GM18861 (cell line): ENCODE results near the gene OSBPL5.
"Not testable (repeated sequence)": the region's sequence is repeated elsewhere in the genome, so short reads cannot be mapped to it uniquely, and the experiment has no call there.

Experiments used
- ATAC-seq: cut with Tn5 transposase; IDR thresholded peaks from one replicate; pipeline ENCODE4 v1.9.1; 2021; ENCODE audit not compliant: unreplicated experiment

OSBPL5 gene

DNA sequence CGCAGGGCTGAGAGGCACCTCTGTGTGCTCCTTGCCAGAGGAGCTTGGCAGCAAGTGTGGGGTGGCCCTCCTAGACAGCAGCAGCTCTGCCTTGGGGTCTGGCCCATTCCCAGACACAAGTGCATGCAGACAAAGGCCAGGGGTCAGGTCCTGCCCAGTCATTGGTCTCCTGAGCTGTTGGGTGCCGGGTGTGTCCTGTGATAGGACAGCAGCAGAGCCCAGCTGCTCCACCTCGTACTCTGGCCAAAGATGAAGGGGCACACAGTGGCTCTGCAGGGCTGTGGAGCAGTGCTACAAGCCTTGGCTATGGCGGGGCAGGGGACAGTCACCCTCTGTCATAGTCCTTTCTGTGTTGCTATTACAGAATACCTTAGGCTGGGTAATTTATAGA lies 17.3 kb upstream of the OSBPL5 start:
- no peak for ATAC-seq

DNA sequence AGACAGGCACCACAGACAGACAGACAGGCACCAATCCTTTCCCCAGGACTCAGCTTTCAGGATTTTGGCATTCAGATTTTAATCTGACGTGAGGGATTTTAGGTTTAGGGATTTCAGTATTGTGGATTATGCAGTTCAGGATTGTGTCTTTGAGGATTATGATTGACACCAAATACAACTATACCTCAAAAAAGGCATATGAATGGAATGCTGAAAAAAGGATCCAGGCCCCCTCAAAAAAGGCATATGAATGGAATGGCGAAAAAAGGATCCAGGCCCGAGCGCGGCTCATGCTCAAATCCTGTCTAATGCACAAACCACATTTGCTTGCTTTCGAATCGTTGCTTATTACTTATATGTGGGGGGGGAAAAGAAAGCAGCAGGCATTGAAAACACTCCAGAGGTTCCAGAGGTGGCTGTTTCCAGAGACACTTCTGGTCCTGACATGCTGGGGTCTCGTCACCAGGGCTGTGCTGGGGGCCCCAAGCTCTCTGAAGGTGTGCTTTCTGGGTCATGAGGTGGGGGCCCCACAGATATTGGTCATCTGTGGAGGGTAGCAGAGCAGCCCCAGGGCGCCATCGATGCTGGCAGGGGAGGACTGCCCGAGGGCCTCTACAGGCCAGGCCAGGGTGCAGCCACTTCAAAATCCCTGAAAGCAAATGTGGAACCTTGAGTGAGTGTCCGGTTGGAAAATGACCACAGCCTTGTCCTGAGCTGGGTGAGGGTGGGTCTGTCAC lies 16.8 kb upstream of the OSBPL5 start:
- ATAC-seq, result no peak

DNA sequence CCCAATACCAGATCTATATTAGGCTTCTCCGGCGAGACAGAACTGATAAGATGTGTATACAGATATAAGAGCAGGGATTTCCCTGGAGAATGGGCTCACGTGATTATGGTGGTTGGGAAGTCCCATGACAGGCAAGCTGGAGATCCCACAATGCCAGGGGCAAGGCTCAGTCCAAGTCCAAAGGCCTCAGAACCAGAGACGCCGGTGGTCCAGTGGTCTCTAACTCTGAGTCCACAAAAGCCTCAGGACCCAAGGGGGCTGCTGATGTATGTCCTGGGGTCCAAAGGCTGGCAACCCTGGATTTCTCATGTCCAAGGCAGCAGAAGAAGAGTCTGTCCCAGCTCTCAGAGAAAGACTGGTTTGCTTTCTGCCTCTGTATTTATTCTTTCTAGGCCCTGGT lies 15.8 kb upstream of the OSBPL5 start:
- ATAC-seq, result no peak

DNA sequence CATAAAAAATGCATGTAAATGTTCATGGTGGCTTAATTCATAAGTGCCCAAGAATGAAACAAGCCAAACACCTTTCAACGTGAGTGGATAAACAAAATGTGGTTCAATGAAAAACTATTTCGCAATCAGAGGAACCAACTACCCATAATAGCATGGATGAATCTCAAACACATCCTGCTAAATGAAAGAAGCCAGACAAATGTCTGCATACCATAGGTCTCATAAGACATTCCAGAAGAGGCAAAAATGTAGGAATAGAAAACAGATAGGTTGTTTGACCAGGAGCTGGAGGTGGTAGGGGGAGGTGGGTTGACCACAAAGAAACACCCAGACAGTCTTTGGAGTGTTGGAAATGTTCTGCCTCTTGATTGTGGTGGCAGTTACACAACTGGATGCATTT lies 13.2 kb upstream of the OSBPL5 start:
- ATAC-seq, result no peak

DNA sequence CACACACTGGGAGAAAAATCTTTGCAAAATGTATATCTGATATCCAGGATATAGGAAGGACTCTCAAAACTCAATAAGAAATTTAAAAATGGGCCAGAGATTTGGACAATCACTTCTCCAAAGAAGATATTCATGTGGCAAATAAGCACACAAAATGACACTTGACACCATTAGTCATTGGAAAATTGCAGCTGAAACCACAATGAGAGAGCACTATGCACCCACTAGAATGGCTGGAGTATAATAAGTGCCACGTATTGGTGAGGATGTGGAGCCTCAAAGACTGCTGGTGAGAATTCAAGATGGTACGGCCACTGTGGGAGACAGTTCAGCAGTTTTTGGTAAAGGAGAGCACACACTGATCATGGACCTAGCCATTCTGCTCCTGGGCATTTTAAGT lies 12.8 kb upstream of the OSBPL5 start:
- ATAC-seq, result no peak

DNA sequence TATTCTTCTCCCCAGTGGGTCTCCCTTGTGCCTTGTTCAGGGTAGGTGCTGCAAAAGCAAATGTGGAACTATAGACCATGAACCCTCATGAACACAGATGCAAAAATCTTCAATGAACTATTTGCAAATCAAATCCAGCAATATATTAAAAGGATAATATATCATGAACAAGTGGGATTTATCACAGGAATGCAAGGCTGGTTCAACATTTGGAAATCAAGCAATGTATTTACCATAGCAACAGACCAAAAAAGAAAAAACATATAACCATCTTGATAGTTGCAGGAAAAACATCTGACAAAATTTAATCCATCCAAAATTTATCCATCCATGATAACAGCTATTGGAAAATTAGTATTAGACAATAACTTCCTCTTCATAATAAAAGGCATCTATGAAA lies 11.4 kb upstream of the OSBPL5 start:
- no peak for ATAC-seq

DNA sequence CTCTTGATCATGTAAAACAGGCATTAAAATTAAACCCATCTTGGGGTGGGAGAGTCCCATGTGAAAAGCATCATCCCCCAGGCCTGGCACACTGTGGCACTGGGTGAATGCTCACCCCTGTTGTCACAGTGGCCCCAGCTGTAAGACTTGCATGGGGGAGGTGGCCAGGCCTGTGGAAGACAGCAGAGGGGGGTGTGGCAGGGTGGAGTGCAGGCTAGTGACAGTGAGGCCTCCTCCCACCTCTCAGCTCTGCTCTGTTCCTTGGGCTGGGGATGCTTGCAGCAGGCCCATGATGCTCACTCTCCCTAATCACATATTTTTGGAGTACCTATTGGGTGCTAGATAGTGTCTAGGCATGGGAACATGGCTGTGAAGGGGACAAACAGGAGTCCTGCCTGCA lies 10.1 kb upstream of the OSBPL5 start:
- ATAC-seq, result no peak

DNA sequence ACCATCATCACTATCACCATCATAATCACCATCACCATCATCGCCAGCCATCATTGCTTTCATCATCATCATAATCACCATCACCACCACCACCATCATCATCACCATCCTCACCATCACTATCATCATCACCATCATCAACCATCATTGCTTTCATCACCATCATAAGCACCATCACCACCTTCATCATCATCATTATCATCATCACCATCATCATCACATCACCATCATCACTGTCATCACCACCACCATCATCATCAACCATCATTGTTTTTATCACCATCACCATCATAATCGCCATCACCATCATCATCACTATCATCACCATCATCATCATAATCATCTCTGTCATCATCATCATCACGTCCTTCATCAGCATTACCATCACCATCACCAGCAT lies 9.3 kb upstream of the OSBPL5 start:
- no peak for ATAC-seq

DNA sequence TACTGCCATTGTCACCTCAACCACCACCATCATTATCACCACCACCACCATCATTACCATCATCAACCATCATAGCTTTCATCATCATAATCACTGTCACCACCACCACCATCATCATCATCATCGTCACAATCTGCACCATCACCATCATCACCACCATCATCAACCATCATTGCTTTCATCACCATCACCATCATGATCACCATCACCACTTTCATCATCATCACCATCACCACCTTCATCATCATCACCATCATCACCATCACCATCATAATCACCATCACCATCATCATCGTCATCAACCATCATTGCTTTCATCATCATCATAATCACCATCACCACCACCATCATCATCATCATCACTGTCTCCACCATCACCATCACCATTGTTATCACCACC lies 8.7 kb upstream of the OSBPL5 start:
- ATAC-seq, result no peak

DNA sequence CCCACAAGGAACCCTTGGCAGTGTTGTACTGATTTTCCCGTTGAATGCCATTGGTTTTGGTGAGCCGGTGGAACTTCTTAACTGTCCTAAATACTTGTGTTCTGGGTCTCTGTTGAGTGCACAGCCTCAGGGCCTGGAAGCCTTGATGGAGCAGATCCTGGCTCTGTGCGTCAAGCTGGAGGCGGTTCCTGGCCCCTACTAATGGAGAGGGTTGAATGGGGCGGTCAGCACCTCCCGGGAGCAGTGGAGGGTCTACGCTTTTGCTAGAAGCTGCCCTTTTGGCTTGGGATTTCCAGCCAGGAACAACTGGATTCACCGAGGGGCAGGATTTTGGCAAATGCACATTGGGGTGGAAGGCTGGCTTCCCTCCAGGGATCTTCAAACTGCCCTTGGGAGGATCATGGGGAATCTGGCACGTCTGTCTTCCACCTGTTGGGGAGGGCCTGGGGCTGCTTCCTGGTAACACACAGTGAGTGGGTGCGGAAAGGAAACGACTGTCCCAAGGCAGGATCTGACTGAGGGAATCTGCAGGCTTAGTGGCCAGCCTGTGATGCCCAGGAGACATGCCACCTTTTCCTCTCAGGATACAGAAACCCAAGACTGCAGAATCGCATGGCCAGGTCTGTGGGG lies 6.9 kb upstream of the OSBPL5 start:
- ATAC-seq, result no peak

DNA sequence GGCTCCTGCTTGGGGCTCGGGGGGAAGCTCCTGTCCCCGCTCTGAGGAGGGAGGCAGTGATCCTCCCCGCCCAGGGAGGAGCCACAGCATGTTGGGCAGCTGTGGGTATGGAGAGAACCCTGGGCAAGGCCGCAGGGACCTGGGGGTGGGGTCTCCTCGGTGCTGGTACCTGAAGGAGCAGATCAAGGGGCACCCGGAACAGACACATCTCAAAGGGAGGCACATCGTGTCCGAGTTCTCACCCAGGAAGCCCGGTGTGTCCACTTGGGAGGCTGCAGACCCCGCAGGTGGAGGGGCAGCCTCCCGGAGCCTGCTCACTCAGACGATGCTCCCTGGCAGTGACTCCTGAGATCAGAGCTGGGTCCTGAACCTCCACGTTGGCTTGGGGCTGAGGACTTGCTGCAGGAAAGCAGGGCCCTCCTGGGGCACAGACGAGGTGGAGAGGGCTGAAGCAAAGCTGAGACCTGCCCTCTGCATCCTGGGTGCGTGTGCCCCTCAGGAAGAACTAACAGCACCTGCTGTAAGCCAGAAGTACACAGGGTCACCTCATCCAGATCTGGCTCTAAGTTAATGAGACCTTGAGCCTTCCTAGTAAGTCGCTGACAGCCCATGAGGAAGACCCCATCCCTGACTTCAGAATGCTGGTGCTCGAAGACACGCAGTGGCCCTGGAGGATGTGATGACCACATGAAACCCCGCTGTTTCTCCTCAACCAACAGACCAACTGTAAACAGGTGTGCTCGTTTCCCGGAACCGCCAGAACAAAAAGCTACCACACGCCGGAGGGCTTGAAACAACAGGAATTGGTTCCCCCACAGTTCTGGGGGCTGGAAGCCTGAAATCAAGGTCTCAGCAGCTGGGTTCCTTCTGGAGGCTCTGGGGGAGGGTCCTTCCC lies 5.9 kb upstream of the OSBPL5 start:
- no peak for ATAC-seq

DNA sequence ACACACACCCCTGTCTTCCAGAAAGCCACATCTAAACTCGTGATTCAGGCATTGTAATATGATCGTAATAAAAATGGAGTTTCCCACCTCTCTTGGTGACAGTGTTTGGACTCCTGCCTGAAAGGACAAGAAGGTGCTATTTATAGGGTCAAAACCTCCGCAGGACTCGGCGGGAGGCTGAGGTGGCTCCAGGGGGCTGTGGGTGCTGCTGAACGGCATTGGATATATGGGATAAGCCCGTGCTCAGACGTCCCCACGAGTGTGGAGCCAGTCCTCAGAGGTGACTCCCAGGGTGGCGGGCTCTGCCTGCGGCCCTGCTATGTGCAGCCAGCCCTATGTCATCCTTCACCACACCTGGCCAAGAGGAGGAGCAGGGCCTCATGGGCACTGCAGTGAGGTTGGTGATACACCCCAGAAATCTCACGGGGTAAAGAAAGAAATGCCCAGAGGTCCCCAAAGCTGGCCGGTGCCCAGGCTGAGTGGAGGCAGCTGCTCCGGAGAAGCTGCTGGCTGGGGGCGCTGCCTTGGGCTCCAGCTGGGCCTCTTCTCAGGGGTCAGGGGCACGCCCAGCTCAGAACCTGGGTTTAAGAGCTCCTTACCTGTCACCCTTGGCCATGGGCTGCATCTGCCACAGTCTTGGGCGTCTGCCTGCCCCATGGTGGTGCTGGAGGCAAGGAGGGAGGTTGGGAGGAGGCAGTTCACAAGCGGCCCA lies 5.1 kb upstream of the OSBPL5 start:
- no peak for ATAC-seq

DNA sequence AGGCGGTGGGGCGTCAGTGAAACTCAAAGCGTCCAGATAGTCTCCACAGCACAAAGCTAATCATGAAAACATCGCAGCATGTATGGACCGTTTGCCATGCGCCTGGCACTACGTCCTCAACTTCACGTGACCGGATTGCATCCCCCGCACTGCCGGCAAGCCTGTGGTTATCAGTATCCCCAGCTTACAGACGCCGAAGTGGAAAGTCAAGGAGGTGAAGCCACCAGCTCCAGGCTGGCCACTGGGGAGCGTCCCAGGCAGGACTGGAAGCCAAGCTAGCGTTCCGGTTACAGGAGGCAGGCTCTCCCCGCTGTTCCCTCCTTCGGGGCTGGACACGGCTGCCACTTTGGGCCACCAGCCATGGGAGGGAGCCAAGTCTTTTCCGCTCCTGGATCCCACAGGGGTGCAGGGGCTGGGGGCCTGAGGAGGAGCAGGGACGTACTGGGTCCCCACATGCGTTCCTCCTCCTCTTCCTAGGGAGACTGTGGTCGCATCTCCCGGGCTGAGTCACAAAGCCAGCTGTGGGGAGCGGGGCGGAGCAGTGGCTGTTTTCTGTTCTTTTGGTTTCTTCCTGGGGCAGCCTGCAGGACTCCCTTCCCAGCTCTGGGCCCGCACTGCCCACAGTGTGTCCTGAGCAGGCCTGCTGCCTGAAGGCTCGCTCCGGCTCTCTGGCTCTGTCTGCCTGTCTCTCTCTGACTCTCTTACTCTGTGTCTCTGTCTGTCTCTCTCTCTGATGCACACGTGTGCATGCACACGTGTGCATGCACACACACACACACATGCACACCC lies 4.3 kb upstream of the OSBPL5 start:
- ATAC-seq, result no peak

DNA sequence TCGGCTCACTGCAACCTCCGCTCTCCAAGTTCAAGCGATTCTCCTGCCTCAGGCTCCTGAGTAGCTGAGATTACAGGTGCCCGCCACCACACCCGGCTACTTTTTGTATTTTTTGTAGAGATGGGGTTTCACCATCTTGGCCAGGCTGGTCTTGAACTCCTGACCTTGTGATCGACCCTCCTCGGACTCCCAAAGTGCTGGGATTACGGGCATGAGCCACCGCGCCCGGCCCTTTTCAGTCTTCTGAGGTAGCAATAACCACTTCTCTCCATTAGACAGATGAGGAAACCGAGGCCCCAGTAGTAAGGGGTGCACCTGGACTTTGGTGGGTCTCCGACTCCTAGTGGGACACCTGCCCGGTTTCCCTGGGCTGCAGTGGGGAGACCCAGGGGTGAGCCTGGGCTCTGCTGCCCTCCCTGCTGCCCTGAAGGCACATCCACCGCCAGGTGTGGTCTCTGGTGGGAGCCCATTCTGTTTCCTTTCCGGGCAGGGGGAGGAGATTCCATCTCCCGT lies 3.7 kb upstream of the OSBPL5 start:
- not testable (repeated sequence) for ATAC-seq

DNA sequence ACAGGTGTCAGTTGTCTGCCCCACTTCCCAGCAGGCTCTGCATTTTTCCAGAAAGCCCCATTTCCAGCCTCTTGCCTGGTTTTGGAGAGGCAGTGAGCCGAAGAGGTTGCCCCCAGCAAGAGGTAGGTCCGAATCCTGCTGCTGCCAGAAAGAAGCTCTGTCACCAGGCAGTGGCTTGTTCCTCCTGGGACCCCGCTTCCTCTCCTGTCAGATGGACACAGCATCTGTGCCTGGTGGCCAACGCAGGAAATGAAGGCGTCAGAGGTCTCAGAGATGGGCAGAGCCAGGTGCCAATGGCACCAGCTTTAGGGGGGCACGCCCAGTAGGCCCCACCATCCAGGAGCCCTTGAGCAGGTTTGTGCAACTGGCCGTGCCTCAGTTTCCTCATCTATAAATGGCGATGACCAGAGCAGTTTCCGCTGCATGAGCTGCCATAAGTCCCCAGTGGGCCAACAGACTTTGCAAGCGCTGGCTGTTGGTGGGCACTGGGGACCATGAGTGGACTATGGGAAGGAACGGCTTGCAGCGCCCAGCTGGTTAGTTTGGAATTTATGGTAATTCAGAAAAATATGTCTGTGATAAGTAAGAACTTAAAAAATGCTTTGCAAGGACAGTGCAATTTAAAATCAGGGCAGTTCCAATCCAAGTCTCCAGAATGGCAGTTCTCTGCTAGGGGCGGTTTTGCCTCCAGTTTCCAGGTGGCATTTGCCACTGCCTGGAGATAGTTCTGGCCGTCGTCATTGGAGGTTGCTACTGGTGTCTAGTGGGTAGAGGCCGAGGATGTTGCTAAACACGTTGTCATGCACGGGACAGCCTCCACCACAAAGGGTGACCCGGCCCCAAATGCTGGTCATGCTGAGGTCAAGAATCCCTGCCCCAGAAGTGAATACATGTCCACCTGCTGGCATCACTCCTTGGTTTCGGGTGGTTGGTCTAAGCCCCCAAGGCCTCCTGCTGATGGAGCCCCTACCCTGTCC lies 2.3 kb upstream of the OSBPL5 start:
- no peak for ATAC-seq

DNA sequence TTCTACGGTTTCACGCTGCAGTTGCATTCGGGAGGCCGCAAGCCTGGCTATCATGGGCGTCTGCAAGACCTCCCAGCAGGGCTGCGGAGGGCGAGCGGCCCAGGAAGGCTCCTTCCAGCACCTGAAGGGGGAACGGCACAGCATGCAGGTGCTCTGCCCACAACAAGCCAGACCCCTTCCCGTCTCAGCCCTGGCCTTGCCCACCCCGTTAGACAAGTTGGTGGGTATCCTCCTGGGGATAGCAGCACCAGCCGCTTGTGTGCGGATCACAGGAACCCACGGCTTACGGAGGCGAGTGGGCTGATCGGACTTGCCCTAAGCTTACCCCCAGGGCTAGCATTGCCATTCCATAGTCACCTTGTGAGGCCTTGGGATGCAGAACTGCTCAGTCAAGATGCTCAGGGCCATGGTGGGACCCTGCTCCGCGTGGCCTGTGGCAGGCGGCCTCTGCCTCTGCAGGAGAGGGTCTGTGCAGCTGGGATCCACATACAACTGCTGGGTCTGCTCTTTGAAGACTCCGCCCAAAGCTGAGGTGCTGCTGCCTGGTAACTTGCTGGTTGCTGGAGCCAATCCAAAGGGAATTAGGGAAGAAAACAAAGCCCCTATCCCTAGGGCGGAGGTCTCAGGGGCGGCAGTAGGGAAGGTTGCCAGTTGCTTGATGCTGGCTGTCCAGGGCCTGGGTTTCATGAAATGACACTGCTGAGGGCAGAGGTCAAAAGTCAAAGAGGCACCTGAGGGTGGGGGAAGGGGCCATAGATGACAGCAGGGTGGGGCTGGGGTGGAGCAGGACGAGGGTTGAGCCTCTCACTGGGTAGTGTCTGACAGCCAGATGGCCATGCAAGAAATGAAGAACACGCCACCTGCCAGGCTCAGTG lies 1.4 kb upstream of the OSBPL5 start:
- ATAC-seq, result no peak

DNA sequence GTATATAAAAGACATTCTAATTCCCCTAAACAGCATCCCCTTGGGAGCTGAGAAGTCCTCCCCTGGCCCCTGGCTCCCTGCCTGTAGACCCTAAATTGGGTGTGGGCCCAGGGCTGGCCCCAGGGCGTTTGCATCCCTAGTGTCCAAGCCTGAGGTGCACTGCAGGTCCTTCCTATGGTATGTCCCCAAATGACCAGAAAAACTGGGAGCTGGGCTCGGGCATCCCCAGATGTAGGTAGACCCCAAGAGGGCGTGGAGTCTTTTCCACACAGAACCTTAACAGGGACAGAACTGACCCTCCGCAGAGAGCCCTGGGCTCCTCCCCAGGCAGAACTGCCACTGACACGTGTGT lies 782 bp upstream of the OSBPL5 start:
- no peak for ATAC-seq

DNA sequence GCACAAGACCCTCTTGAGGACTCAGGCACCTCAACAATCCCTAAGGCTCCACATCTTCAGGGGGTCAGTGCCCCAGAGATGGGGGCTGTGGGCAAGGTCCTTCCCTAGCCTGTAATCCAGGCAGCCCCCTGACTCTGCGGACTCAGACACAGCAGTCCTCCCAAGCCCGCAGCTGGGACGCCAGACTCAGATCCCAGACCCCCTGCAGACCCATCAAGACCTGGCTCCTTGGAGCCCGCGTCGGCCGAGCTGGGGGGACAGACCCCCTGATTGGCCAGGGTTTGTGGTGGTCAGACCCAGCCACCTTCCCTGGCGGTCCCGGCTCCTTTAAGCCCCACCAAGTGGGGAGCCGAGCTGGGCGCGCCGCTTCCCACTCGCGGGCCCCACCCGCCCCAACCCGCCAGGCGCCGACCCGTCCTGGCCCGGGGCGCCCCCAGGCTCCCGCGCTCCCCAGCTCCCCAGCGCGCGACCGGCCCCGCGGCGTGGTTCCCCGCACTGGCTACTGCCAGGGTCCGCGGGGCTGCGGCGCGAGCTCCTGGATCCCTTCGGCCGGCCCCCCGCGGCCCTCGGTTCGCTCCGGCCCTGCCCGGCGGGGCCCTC lies 458 bp downstream of the OSBPL5 start:
- ATAC-seq, result no peak
